ENCODE data around the gene ARSK. TPM values are rescaled to one million over a fixed set of nuclear protein-coding genes. Genes with fewer than 3 reads are reported as not detected.

The ARSK gene
- total RNA-seq, 2 donors from 2014 or later, result 4.3 to 6.2 TPM

DNA sequence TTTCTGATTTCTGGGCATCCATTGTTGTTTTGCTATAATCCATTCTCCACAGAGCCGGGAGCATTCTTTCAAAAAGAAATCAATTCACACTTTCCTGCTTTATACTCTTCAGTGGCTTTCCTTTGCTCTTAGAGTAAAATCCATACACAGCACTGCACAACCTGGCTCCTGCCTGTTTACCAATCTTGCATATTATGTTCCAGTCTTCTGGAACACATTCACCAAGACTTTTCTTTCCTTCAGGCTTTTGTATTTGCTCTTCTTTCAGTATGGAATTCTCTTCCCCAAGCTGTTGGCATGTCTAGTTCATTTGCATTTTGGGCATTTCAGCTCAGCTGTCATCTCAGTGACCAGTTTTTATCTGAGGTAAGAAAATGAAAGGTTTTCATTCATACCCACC is 97.9 kb downstream of the ARSK start:
- intact Hi-C loops (cut with DNase I), result loop anchor here (10.0 kb wide), 1 partner anchor 182 kb away; no protein-coding TSS in a partner anchor
- TF ChIP-seq, protein P1, sequence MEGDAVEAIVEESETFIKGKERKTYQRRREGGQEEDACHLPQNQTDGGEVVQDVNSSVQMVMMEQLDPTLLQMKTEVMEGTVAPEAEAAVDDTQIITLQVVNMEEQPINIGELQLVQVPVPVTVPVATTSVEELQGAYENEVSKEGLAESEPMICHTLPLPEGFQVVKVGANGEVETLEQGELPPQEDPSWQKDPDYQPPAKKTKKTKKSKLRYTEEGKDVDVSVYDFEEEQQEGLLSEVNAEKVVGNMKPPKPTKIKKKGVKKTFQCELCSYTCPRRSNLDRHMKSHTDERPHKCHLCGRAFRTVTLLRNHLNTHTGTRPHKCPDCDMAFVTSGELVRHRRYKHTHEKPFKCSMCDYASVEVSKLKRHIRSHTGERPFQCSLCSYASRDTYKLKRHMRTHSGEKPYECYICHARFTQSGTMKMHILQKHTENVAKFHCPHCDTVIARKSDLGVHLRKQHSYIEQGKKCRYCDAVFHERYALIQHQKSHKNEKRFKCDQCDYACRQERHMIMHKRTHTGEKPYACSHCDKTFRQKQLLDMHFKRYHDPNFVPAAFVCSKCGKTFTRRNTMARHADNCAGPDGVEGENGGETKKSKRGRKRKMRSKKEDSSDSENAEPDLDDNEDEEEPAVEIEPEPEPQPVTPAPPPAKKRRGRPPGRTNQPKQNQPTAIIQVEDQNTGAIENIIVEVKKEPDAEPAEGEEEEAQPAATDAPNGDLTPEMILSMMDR (IDR thresholded peaks at IDR 0.05), result no peak
- TF ChIP-seq POLR2A (IDR thresholded peaks at IDR 0.05), result no peak
- Histone ChIP-seq H3K9me3 (no peaks in the 10 kb centered on the region), H3K4me1 (peaks cover 30% of the 10 kb centered on the region), H3K27ac (no peak overlapping the region), H3K36me3 (replicated peaks in 1 of 2; ENCODE audit: insufficient read depth in 1 of 2, low read depth in 2 of 2) (no peaks in the 10 kb centered on the region), H3K4me3 (no peak overlapping the region), H3K27me3 (no peaks in the 10 kb centered on the region)
- DNase-seq (no peak), ATAC-seq (no peak)
- WGBS, 2 donors, result 62 to 63% methylated on average over 1 of the region's 1 CpG

DNA sequence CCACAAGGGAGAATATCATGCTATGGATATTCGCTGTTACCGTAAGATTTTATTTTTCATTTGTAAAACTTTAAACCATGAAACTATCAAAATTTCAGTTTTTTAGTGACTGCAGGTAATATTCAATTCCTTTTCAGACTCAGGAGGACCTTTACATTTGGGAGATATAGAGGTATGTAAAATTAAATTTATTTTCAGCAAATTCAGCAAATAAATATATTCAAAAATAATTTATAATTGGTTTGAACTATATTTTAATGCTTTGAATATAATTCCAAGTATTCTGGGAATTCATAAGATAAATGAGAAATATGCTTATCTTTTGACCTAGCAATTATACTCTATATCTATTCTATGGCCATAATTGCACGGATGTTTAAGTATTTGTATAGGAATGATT is 99.3 kb downstream of the ARSK start:
- Histone ChIP-seq H3K9me3 (no peaks in the 10 kb centered on the region), H3K4me1 (peaks cover 19% of the 10 kb centered on the region), H3K36me3 (replicated peaks in 1 of 2; ENCODE audit: insufficient read depth in 1 of 2, low read depth in 2 of 2) (no peaks in the 10 kb centered on the region), H3K27ac (no peak overlapping the region), H3K27me3 (no peaks in the 10 kb centered on the region), H3K4me3 (no peak overlapping the region)
- ATAC-seq (no peak), DNase-seq (no peak)
- intact Hi-C loops (cut with DNase I), result loop anchor here (10.0 kb wide), 1 partner anchor 181 kb away; no protein-coding TSS in a partner anchor
- 95 to 97% methylated on average over 3 of the region's 3 CpGs for WGBS, 2 donors
- TF ChIP-seq, protein P1 (IDR thresholded peaks at IDR 0.05), result no peak

Small RNA genes lying within 50 kb of the gene (small RNA-seq; reads per million reads assigned to genes)
- not detected for gene RNU6-308P

Other genes with a start within 250 kb of the ARSK start
- gene FAM81B, start 163.7 kb upstream of the ARSK start, total RNA-seq, result 1 to 10 TPM in 1 of 2 donors, not detected in 1; 1.3 TPM
- 10 to 100 TPM; 63.8 to 64.6 TPM for gene SKIC3, start 124 bp upstream of the ARSK start, total RNA-seq
- 1 to 10 TPM; 3.3 to 6.0 TPM for gene GPR150, start 65.0 kb downstream of the ARSK start, total RNA-seq
- gene RFESD, start 91.7 kb downstream of the ARSK start, total RNA-seq, result 1 to 10 TPM in 1 of 2 donors, not detected in 1; 9.3 TPM
- not detected for gene SPATA9, start 127.9 kb downstream of the ARSK start, total RNA-seq
- gene RHOBTB3, start 176.2 kb downstream of the ARSK start, total RNA-seq, result 100 to 1,000 TPM; 153 to 196 TPM